ENCODE results near the gene GALNT10. TPM values are rescaled to one million over a fixed set of nuclear protein-coding genes. Genes with fewer than 3 reads are reported as not detected.
A peak's percentile ranks its signal among the peaks of the same experiment; 100 is the strongest.

The GALNT10 gene
- total RNA-seq, 1 donor from 2014 or later, result 11.5 TPM

GRCh38 chr5:154405078-154405792 is 214.7 kb downstream of the GALNT10 start:
- peaks cover 11% of the 10 kb centered on the region for H3K4me1 ChIP-seq
- DNase-seq, result peak; percentile 82
- H3K27ac ChIP-seq (replicated peaks), result no peak overlapping the region
- H3K27me3 ChIP-seq (ENCODE audit: low read depth), result no peaks in the 10 kb centered on the region
- H3K36me3 ChIP-seq, result peaks cover 7% of the 10 kb centered on the region
- TF ChIP-seq CTCF (IDR thresholded peaks at IDR 0.05; ENCODE audit: borderline replicate concordance), result peak; percentile 93
- intact Hi-C loops (cut with micrococcal nuclease), result loop anchor here (5.0 kb wide), 1 partner anchor 333 kb away; no protein-coding TSS in a partner anchor
- H3K9me3 ChIP-seq (replicated peaks), result no peaks in the 10 kb centered on the region
- H3K4me3 ChIP-seq, result peak overlapping the region; percentile 58

GRCh38 chr5:154406231-154406630 is 215.7 kb downstream of the GALNT10 start:
- DNase-seq, result no peak
- TF ChIP-seq CTCF (IDR thresholded peaks at IDR 0.05; ENCODE audit: borderline replicate concordance), result no peak

GRCh38 chr5:154406826-154407225 is 216.3 kb downstream of the GALNT10 start:
- Histone ChIP-seq H3K9me3 (replicated peaks) (no peaks in the 10 kb centered on the region), H3K4me1 (peaks cover 11% of the 10 kb centered on the region), H3K27ac (replicated peaks) (no peak overlapping the region), H3K27me3 (ENCODE audit: low read depth) (no peaks in the 10 kb centered on the region), H3K36me3 (peaks cover 23% of the 10 kb centered on the region), H3K4me3 (no peak overlapping the region)
- DNase-seq, result no peak
- TF ChIP-seq CTCF (IDR thresholded peaks at IDR 0.05; ENCODE audit: borderline replicate concordance), result no peak
- intact Hi-C loops (cut with micrococcal nuclease), result loop anchor here (5.0 kb wide), 1 partner anchor 335 kb away; no protein-coding TSS in a partner anchor

More at GRCh38 chr5:154406231-154406630, 215.7 kb downstream of the GALNT10 start:
- Histone ChIP-seq H3K27me3 (ENCODE audit: low read depth) (no peaks in the 10 kb centered on the region), H3K27ac (replicated peaks) (no peak overlapping the region), H3K4me3 (no peak overlapping the region), H3K4me1 (peaks cover 11% of the 10 kb centered on the region), H3K36me3 (peaks cover 17% of the 10 kb centered on the region), H3K9me3 (replicated peaks) (no peaks in the 10 kb centered on the region)
- intact Hi-C loops (cut with micrococcal nuclease), result loop anchor here (5.0 kb wide), 1 partner anchor 334 kb away; no protein-coding TSS in a partner anchor

- no peak overlapping the region for H3K4me3 ChIP-seq
- no peak for TF ChIP-seq CTCF (IDR thresholded peaks at IDR 0.05; ENCODE audit: borderline replicate concordance)
- H3K9me3 ChIP-seq (replicated peaks), result no peaks in the 10 kb centered on the region
- no peak overlapping the region for H3K27ac ChIP-seq (replicated peaks)
- peaks cover 11% of the 10 kb centered on the region for H3K4me1 ChIP-seq
- intact Hi-C loops (cut with micrococcal nuclease), result loop anchor here (5.0 kb wide), 1 partner anchor 337 kb away; no protein-coding TSS in a partner anchor
- no peak for DNase-seq
- no peaks in the 10 kb centered on the region for H3K27me3 ChIP-seq (ENCODE audit: low read depth)
- H3K36me3 ChIP-seq, result peaks cover 23% of the 10 kb centered on the region
Observed at GRCh38 chr5:154408811-154409210, 218.3 kb downstream of the GALNT10 start.

- Histone ChIP-seq H3K9me3 (replicated peaks) (no peaks in the 10 kb centered on the region), H3K4me3 (no peak overlapping the region), H3K36me3 (peaks cover 23% of the 10 kb centered on the region), H3K27me3 (ENCODE audit: low read depth) (no peaks in the 10 kb centered on the region), H3K4me1 (peaks cover 11% of the 10 kb centered on the region), H3K27ac (replicated peaks) (no peak overlapping the region)
- no peak for TF ChIP-seq CTCF (IDR thresholded peaks at IDR 0.05; ENCODE audit: borderline replicate concordance)
- intact Hi-C loops (cut with micrococcal nuclease), result loop anchor here (5.0 kb wide), 1 partner anchor 337 kb away; no protein-coding TSS in a partner anchor
- no peak for DNase-seq
Observed at GRCh38 chr5:154409230-154409840, 218.8 kb downstream of the GALNT10 start.

Measured in left ventricle myocardium inferior (tissue), 1 donor.